Chondrocyte (in vitro differentiated cells): ENCODE measurements around the gene STK16. TPM values are rescaled to one million over a fixed set of nuclear protein-coding genes. Genes with fewer than 3 reads are reported as not detected.
"Not testable (repeated sequence)": the region's sequence is repeated elsewhere in the genome, so short reads cannot be mapped to it uniquely, and the experiment has no call there.

Experiments used
- DNase-seq: peaks from one replicate; pipeline ENCODE4 v3.0.0; 2021; ENCODE audit warnings: mixed read lengths, low spot score
- H3K27ac Mint-ChIP-seq: one replicate; pipeline ENCODE4 v1.8.0; 2021; ENCODE audit warnings: mild to moderate bottlenecking, moderate library complexity, mixed read lengths; ENCODE audit not compliant: unreplicated experiment
- H3K27me3 Mint-ChIP-seq: 2 replicates; pipeline ENCODE4 v1.8.0; 2021; ENCODE audit warnings: low read depth, mixed read lengths
- H3K36me3 Mint-ChIP-seq: 2 replicates; pipeline ENCODE4 v1.8.0; 2021; ENCODE audit warnings: low read depth, mixed read lengths
- H3K4me1 Mint-ChIP-seq: 2 replicates; pipeline ENCODE4 v1.8.0; 2021; ENCODE audit warnings: low read depth, mild to moderate bottlenecking, mixed read lengths
- H3K4me3 Mint-ChIP-seq: one replicate; pipeline ENCODE4 v1.8.0; 2021; ENCODE audit warnings: mild to moderate bottlenecking, moderate library complexity, mixed read lengths; ENCODE audit not compliant: unreplicated experiment
- H3K9me3 Mint-ChIP-seq: 2 replicates; pipeline ENCODE4 v1.8.0; 2021; ENCODE audit warnings: low read depth, mixed read lengths
- total RNA-seq: library from RNA; stranded (reverse); gene quantifications from 3 replicates; pipeline ENCODE4 v1.2.1, GENCODE V29; 2021
- TF ChIP-seq, protein P1 (sequence below): fragments of 200-600 bp; sonication (generic); IDR thresholded peaks from 2 replicates; pipeline ENCODE4 v1.5.0; 2021; ENCODE audit warnings: antibody characterized with exemption, mild to moderate bottlenecking, moderate library complexity

STK16 gene
- total RNA-seq, 1 donor from 2014 or later: 24.4 TPM

DNA sequence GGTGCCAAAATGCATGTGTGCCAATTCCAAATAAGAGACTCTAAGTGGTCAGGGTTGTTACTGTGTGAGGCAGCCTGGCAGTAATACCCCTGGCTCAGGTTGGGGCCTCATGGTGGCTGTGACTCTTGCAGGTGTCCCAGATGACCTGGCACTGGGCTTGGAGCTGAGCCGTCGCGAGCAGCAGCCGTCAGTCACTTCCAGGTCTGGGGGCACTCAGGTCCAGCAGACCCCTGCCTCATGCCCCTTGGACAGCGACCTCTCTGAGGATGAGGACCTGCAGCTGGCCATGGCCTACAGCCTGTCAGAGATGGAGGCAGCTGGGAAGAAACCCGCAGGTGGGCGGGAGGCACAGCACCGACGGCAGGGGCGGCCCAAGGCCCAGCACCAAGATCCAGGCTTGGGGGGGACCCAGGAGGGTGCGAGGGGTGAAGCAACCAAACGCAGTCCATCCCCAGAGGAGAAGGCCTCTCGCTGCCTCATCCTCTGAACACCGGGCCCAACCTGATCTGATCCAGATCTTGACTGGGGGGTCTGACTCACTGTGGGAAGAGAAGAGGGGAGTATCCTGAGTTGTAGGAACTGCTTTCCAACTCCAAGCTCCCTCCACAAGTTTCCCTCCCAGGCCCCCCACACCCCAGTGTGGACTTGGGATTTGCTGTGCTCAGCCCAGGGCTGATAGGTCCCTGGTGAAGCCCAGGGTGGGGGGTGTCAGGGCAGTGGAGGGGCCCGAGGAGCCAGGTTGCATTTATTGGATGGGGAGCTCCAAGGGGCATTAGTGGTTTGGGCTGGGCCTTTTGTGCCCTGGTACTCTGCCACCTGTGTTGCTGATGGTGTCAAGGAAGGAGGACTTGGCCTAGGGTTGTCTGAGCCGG lies 39.5 kb downstream of the STK16 start:
- no peak overlapping the region for H3K4me3 Mint-ChIP-seq
- H3K36me3 Mint-ChIP-seq: peaks cover 11% of the 10 kb centered on the region
- no peaks in the 10 kb centered on the region for H3K9me3 Mint-ChIP-seq
- H3K27ac Mint-ChIP-seq: no peak overlapping the region
- TF ChIP-seq, protein P1, sequence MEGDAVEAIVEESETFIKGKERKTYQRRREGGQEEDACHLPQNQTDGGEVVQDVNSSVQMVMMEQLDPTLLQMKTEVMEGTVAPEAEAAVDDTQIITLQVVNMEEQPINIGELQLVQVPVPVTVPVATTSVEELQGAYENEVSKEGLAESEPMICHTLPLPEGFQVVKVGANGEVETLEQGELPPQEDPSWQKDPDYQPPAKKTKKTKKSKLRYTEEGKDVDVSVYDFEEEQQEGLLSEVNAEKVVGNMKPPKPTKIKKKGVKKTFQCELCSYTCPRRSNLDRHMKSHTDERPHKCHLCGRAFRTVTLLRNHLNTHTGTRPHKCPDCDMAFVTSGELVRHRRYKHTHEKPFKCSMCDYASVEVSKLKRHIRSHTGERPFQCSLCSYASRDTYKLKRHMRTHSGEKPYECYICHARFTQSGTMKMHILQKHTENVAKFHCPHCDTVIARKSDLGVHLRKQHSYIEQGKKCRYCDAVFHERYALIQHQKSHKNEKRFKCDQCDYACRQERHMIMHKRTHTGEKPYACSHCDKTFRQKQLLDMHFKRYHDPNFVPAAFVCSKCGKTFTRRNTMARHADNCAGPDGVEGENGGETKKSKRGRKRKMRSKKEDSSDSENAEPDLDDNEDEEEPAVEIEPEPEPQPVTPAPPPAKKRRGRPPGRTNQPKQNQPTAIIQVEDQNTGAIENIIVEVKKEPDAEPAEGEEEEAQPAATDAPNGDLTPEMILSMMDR: no peak
- DNase-seq: peak; percentile 69
- peaks cover 55% of the 10 kb centered on the region for H3K4me1 Mint-ChIP-seq
- H3K27me3 Mint-ChIP-seq: no peaks in the 10 kb centered on the region

DNA sequence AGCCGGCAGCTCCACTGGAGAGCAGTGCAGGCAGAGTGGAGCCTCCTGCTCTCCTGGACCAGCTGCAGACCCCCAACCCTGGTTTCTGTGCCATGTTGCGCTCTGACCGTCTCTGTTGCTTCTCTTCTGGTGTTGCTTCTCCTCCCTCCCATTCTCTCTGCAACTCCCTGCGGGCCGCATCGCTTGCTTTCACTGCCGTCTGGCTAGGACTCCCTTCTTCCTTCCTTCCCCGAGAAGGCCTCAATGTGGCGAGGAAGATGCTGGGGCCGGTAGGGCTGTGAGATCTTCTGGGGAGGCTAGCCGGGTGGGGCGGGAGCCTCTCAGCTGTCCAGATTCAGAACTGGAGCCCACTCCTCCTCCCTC lies 40.1 kb downstream of the STK16 start:
- H3K27ac Mint-ChIP-seq: peak overlapping the region; percentile 51
- peaks cover 54% of the 10 kb centered on the region for H3K4me1 Mint-ChIP-seq
- peaks cover 11% of the 10 kb centered on the region for H3K36me3 Mint-ChIP-seq
- H3K4me3 Mint-ChIP-seq: no peak overlapping the region
- no peaks in the 10 kb centered on the region for H3K27me3 Mint-ChIP-seq
- H3K9me3 Mint-ChIP-seq: no peaks in the 10 kb centered on the region
- peak; percentile 64 for DNase-seq
- TF ChIP-seq, protein P1: no peak

DNA sequence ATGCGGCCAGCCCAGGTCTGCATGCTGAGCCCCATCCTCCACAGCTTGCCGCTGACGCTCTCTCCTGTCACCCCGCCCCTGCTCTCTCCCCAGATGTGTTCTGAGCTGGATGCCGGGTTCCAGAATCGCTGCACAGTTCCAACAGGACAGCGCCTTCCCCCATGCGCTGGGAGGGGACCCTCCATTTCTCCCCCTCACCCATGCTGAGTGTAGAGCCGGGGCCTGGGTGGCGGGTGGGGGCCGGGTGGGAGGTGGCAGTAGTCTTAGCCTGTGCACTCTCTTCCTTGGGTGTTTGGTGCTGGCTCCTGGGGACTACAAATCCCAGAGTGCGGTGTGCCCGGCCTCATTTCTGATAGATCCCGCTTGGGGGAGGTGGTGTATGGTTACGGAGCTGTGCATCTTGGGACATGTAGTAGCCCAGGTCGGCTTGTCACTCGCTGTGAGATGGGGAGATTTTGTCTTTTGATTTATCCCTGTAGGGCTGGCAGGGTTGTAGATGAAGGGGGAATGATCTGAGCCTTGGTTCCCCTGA lies 40.7 kb downstream of the STK16 start:
- peaks cover 11% of the 10 kb centered on the region for H3K36me3 Mint-ChIP-seq
- H3K9me3 Mint-ChIP-seq: no peaks in the 10 kb centered on the region
- DNase-seq: peak; percentile 81
- no peaks in the 10 kb centered on the region for H3K27me3 Mint-ChIP-seq
- H3K4me1 Mint-ChIP-seq: peaks cover 49% of the 10 kb centered on the region
- peak overlapping the region; percentile 78 for H3K27ac Mint-ChIP-seq
- no peak overlapping the region for H3K4me3 Mint-ChIP-seq
- TF ChIP-seq, protein P1: no peak

DNA sequence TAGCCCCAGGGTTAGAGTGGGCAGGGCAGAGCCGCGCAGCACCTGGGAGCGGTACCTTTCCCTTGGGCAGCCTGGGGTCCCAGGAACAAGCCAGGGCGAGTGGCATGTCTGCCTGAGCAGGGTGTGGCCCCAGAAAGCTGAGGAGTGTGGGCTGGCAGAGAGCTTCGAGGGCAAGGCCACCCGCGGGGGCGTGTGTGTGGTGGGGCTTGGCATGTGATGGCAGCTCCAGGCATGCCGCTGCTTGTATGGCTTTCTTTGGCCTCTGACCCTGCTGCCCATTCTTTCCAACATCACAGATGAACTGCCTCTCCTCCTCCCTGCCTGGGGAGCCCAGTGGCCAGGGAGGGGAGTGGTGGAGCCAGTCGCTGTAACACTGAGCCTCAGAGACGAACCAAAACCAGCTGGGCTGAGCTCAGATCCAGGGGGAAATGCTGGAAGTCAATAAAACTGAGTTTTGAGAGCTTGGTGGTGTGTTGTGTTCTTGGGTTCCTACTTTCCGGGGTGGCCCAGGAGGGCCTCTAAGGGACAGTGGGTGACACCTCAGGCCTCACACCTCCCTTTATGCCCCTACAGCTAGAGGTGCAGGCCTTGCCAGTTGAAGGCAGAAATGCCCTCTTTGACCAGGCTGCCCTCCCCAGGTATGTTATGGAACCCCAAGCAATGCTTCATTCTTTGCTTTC lies 41.3 kb downstream of the STK16 start:
- DNase-seq: peak; percentile 90
- TF ChIP-seq, protein P1: no peak
- H3K36me3 Mint-ChIP-seq: peaks cover 11% of the 10 kb centered on the region
- peaks cover 43% of the 10 kb centered on the region for H3K4me1 Mint-ChIP-seq
- peak overlapping the region; percentile 78 for H3K27ac Mint-ChIP-seq
- no peaks in the 10 kb centered on the region for H3K27me3 Mint-ChIP-seq
- H3K4me3 Mint-ChIP-seq: no peak overlapping the region
- no peaks in the 10 kb centered on the region for H3K9me3 Mint-ChIP-seq

DNA sequence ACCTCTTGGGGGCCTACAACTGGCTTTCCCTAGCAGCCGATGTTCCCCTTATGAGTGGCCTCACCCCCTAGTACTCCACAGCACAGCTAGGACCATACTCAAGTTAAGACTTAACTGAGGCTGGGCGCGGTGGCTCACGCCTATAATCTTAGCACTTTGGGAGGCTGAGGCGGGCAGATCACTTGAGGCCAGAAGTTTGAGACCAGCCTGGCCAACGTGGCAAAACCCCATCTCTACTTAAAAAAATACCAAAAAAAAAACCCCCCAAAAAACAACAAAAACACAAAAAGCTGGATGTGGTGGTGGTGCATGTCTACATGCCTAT lies 41.8 kb downstream of the STK16 start:
- H3K36me3 Mint-ChIP-seq: peaks cover 11% of the 10 kb centered on the region
- H3K9me3 Mint-ChIP-seq, H3K27ac Mint-ChIP-seq, H3K4me3 Mint-ChIP-seq, H3K27me3 Mint-ChIP-seq: not testable (repeated sequence)
- peaks cover 43% of the 10 kb centered on the region for H3K4me1 Mint-ChIP-seq
- peak; percentile 44 for DNase-seq
